ENCODE results near the gene TMEM163.

- TF ChIP-seq POLR2A (IDR thresholded peaks at IDR 0.05) (no peak), EP300 (IDR thresholded peaks at IDR 0.05) (no peak)
- TF ChIP-seq, protein P1, sequence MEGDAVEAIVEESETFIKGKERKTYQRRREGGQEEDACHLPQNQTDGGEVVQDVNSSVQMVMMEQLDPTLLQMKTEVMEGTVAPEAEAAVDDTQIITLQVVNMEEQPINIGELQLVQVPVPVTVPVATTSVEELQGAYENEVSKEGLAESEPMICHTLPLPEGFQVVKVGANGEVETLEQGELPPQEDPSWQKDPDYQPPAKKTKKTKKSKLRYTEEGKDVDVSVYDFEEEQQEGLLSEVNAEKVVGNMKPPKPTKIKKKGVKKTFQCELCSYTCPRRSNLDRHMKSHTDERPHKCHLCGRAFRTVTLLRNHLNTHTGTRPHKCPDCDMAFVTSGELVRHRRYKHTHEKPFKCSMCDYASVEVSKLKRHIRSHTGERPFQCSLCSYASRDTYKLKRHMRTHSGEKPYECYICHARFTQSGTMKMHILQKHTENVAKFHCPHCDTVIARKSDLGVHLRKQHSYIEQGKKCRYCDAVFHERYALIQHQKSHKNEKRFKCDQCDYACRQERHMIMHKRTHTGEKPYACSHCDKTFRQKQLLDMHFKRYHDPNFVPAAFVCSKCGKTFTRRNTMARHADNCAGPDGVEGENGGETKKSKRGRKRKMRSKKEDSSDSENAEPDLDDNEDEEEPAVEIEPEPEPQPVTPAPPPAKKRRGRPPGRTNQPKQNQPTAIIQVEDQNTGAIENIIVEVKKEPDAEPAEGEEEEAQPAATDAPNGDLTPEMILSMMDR (IDR thresholded peaks at IDR 0.05): no peak
These were observed 50.0 kb downstream of the TMEM163 start for GRCh38 chr2:134668821-134669220.
